ENCODE measurements around the gene NFIA. TPM values are rescaled to one million over a fixed set of nuclear protein-coding genes. Genes with fewer than 3 reads are reported as not detected.
A peak's percentile ranks its signal among the peaks of the same experiment; 100 is the strongest.

The NFIA gene
- total and polyA plus RNA-seq, 2 of the 13 experiments (the other 11 are each of a cell fraction or from before 2014, with no cell fraction given): 14.7 to 28.5 TPM

DNA sequence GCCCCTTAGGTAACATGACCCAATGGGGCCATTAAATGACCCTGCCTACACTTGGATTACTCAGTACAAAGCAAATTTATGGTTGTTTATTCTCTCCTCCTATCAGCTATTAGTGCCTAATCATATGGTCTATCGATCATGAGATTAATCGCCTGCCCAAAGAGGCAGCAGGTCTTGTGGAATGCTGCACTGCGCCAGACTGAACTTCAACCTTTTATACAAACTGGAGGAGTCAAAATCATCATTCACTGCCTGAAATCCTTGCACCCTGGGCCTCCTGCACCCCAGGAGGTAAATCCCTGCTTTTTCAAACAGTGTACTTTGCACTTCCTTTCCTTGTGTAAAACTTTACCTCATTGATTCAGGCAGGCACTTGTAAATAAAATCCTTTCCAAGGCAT, 69.7 kb downstream of the NFIA start:
- in situ Hi-C loops (cut with HindIII; ENCODE audit: extremely low pct_ligation_motif_present, low pct_unique_long_range_greater_than_20kb): no loop called here
- BruUV-seq (replicated peaks): no TSS peak
- peak overlapping the region; percentile 26; the same call in 1 of the 2 replicates for H3K4me2 ChIP-seq (ENCODE audit: low read depth, low read length)
- no peaks in the 10 kb centered on the region for H3K9me3 ChIP-seq (ENCODE audit: low read length)
- intact Hi-C loops (cut with micrococcal nuclease; ENCODE audit: unreplicated experiment): loop anchor here (10.0 kb wide), 1 partner anchor 97 kb away; no protein-coding TSS in a partner anchor
- DNase-seq (ENCODE audit: low spot score): peak; percentile 65
- no peak overlapping the region; the same call in 1 of the 2 replicates for H3K9ac ChIP-seq (ENCODE audit: insufficient read depth, low read depth, low read length)
- H3K4me1 ChIP-seq (ENCODE audit: insufficient read depth, low read length): peaks cover 91% of the 10 kb centered on the region
- FAIRE-seq: no peak
- H3K27ac ChIP-seq (ENCODE audit: extremely low read length, insufficient read depth, low read length): peak overlapping the region; percentile 48
- peaks cover 25% of the 10 kb centered on the region for H4K20me1 ChIP-seq (ENCODE audit: insufficient read depth, low read length)
- ChIA-PET POLR2A (no interaction called here), CTCF (ENCODE audit: low intra/inter-chr PET ratio, low total read pairs) (no interaction called here)
- peaks cover 2 to 6% of the 10 kb centered on the region in 2 experiments; a peak in 2 of 5 replicates for H3K36me3 ChIP-seq (replicated peaks in 1 of 2; ENCODE audit: control insufficient read depth in 1 of 2, insufficient read depth in 2 of 2, low read length in 2 of 2)
- WGBS (ENCODE audit: low lambda C conversion rate): 38% methylated on average over 3 of the region's 3 CpGs
- peaks cover 93% of the 10 kb centered on the region for H3K79me2 ChIP-seq (ENCODE audit: insufficient read depth, low read length)
- ATAC-seq: peak; percentile 52
- H3K4me3 ChIP-seq (replicated peaks in 1 of 3; ENCODE audit: insufficient read depth in 1 of 3, low read depth in 2 of 3, low read length in 3 of 3): no peak overlapping the region
- H3K27me3 ChIP-seq (ENCODE audit: control insufficient read depth in 1 of 2, insufficient read depth in 2 of 2, low read length in 2 of 2): no peaks in the 10 kb centered on the region
- no peak overlapping the region for H2AFZ ChIP-seq (ENCODE audit: low read length)
- peak; percentile 67 for TF ChIP-seq SALL1 (CRISPR knock-in tag; IDR thresholded peaks at IDR 0.05)
- 0 out of 2 replicates have a peak, but pooled peaks have one; percentile 32 for TF ChIP-seq KMT2A (CRISPR knock-in tag; IDR thresholded peaks at IDR 0.05)
- TF ChIP-seq, protein P1, sequence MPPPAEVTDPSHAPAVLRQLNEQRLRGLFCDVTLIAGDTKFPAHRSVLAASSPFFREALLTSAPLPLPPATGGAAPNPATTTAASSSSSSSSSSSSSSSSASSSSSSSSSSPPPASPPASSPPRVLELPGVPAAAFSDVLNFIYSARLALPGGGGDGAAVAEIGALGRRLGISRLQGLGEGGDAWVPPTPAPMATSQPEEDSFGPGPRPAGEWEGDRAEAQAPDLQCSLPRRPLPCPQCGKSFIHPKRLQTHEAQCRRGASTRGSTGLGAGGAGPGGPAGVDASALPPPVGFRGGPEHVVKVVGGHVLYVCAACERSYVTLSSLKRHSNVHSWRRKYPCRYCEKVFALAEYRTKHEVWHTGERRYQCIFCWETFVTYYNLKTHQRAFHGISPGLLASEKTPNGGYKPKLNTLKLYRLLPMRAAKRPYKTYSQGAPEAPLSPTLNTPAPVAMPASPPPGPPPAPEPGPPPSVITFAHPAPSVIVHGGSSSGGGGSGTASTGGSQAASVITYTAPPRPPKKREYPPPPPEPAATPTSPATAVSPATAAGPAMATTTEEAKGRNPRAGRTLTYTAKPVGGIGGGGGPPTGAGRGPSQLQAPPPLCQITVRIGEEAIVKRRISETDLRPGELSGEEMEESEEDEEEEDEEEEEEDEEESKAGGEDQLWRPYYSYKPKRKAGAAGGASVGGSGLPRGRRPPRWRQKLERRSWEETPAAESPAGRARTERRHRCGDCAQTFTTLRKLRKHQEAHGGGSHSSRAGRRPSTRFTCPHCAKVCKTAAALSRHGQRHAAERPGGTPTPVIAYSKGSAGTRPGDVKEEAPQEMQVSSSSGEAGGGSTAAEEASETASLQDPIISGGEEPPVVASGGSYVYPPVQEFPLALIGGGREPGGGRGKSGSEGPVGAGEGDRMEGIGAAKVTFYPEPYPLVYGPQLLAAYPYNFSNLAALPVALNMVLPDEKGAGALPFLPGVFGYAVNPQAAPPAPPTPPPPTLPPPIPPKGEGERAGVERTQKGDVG (CRISPR knock-in tag; IDR thresholded peaks at IDR 0.05; ENCODE audit: borderline replicate concordance): no peak
- TF ChIP-seq RFXAP (CRISPR knock-in tag; IDR thresholded peaks at IDR 0.05; ENCODE audit: borderline replicate concordance): no peak
- TF ChIP-seq, protein P2, sequence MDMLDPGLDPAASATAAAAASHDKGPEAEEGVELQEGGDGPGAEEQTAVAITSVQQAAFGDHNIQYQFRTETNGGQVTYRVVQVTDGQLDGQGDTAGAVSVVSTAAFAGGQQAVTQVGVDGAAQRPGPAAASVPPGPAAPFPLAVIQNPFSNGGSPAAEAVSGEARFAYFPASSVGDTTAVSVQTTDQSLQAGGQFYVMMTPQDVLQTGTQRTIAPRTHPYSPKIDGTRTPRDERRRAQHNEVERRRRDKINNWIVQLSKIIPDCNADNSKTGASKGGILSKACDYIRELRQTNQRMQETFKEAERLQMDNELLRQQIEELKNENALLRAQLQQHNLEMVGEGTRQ (IDR thresholded peaks at IDR 0.05; ENCODE audit: low read depth, low read length): no peak
- TF ChIP-seq, protein P2 (CRISPR knock-in tag; IDR thresholded peaks at IDR 0.05; ENCODE audit: borderline replicate concordance): no peak
- no peak for TF ChIP-seq RNF2 (conservative IDR thresholded peaks at IDR 0.05; ENCODE audit: low read depth)
- TF ChIP-seq, protein P3, sequence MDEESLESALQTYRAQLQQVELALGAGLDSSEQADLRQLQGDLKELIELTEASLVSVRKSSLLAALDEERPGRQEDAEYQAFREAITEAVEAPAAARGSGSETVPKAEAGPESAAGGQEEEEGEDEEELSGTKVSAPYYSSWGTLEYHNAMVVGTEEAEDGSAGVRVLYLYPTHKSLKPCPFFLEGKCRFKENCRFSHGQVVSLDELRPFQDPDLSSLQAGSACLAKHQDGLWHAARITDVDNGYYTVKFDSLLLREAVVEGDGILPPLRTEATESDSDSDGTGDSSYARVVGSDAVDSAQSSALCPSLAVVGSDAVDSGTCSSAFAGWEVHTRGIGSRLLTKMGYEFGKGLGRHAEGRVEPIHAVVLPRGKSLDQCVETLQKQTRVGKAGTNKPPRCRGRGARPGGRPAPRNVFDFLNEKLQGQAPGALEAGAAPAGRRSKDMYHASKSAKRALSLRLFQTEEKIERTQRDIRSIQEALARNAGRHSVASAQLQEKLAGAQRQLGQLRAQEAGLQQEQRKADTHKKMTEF (CRISPR knock-in tag; IDR thresholded peaks at IDR 0.05): 0 out of 2 replicates have a peak, but pooled peaks have one; percentile 22
- TF ChIP-seq, protein P4, sequence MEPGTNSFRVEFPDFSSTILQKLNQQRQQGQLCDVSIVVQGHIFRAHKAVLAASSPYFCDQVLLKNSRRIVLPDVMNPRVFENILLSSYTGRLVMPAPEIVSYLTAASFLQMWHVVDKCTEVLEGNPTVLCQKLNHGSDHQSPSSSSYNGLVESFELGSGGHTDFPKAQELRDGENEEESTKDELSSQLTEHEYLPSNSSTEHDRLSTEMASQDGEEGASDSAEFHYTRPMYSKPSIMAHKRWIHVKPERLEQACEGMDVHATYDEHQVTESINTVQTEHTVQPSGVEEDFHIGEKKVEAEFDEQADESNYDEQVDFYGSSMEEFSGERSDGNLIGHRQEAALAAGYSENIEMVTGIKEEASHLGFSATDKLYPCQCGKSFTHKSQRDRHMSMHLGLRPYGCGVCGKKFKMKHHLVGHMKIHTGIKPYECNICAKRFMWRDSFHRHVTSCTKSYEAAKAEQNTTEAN (CRISPR knock-in tag; conservative IDR thresholded peaks at IDR 0.05): 0 out of 2 replicates have a peak, but pooled peaks have one; percentile 48
- TF ChIP-seq KMT2B (CRISPR knock-in tag; IDR thresholded peaks at IDR 0.05): no peak
- TF ChIP-seq RARA (CRISPR knock-in tag; IDR thresholded peaks at IDR 0.05): no peak; the same call in 1 of the 2 replicates
